Activated naive CD8-positive, alpha-beta T cell treated with anti-CD3 and anti-CD28 coated beads for 36 hours (primary cell): ENCODE results near the gene FAM180B. TPM values are rescaled to one million over a fixed set of nuclear protein-coding genes. Genes with fewer than 3 reads are reported as not detected.
"Not testable (repeated sequence)": the region's sequence is repeated elsewhere in the genome, so short reads cannot be mapped to it uniquely, and the experiment has no call there.

ENCODE experiments used
- DNase-seq: peaks from one replicate; pipeline ENCODE4 v3.0.0; 2021
- H3K27ac Mint-ChIP-seq: one replicate; pipeline ENCODE4 v1.8.0; 2022; ENCODE audit warnings: mild to moderate bottlenecking, moderate library complexity, mixed read lengths
- H3K27me3 Mint-ChIP-seq: one replicate; pipeline ENCODE4 v1.8.0; 2022; ENCODE audit warnings: mild to moderate bottlenecking, mixed read lengths
- H3K36me3 Mint-ChIP-seq: one replicate; pipeline ENCODE4 v1.8.0; 2021; ENCODE audit warnings: mild to moderate bottlenecking, mixed read lengths
- H3K4me1 Mint-ChIP-seq: one replicate; pipeline ENCODE4 v1.8.0; 2021; ENCODE audit warnings: mixed read lengths
- H3K4me3 Mint-ChIP-seq: one replicate; pipeline ENCODE4 v1.8.0; 2022; ENCODE audit warnings: mild to moderate bottlenecking, moderate library complexity, mixed read lengths
- H3K9me3 Mint-ChIP-seq: one replicate; pipeline ENCODE4 v1.8.0; 2022; ENCODE audit warnings: mixed read lengths
- total RNA-seq, 2 experiments: library from RNA; stranded (reverse); gene quantifications; one replicate each; pipeline ENCODE4 v1.2.3, GENCODE V29; 2021

The FAM180B gene
- total RNA-seq, 2 experiments from 2014 or later = not detected

- no peaks in the 10 kb centered on the region for H3K9me3 Mint-ChIP-seq
- no peak overlapping the region for H3K4me3 Mint-ChIP-seq
- H3K36me3 Mint-ChIP-seq = no peaks in the 10 kb centered on the region
- no peak overlapping the region for H3K27ac Mint-ChIP-seq
- H3K27me3 Mint-ChIP-seq = no peaks in the 10 kb centered on the region
- DNase-seq = no peak
- H3K4me1 Mint-ChIP-seq = no peaks in the 10 kb centered on the region
These were observed 16.8 kb downstream of the FAM180B start for GRCh38 chr11:47603295-47603694.

- DNase-seq = no peak
- H3K4me1 Mint-ChIP-seq = no peaks in the 10 kb centered on the region
- H3K27ac Mint-ChIP-seq = no peak overlapping the region
- no peaks in the 10 kb centered on the region for H3K9me3 Mint-ChIP-seq
- no peak overlapping the region for H3K4me3 Mint-ChIP-seq
- H3K27me3 Mint-ChIP-seq = no peaks in the 10 kb centered on the region
- H3K36me3 Mint-ChIP-seq = no peaks in the 10 kb centered on the region
These were observed 19.4 kb downstream of the FAM180B start for GRCh38 chr11:47605921-47606320.

- no peak overlapping the region for H3K27ac Mint-ChIP-seq
- H3K9me3 Mint-ChIP-seq = no peaks in the 10 kb centered on the region
- H3K4me1 Mint-ChIP-seq = no peaks in the 10 kb centered on the region
- DNase-seq = no peak
- H3K4me3 Mint-ChIP-seq = no peak overlapping the region
- no peaks in the 10 kb centered on the region for H3K36me3 Mint-ChIP-seq
- no peaks in the 10 kb centered on the region for H3K27me3 Mint-ChIP-seq
These were observed 20.3 kb downstream of the FAM180B start for GRCh38 chr11:47606731-47607130.

GRCh38 chr11:47607380-47607779 lies 20.9 kb downstream of the FAM180B start:
- Mint-ChIP-seq H3K4me1 (no peaks in the 10 kb centered on the region), H3K27me3 (no peaks in the 10 kb centered on the region), H3K27ac (no peak overlapping the region), H3K36me3 (no peaks in the 10 kb centered on the region), H3K4me3 (no peak overlapping the region), H3K9me3 (no peaks in the 10 kb centered on the region)
- DNase-seq = no peak

GRCh38 chr11:47609675-47610074 lies 23.2 kb downstream of the FAM180B start:
- Mint-ChIP-seq H3K27me3 (no peaks in the 10 kb centered on the region), H3K4me1 (no peaks in the 10 kb centered on the region), H3K36me3 (no peaks in the 10 kb centered on the region), H3K27ac (no peak overlapping the region), H3K4me3 (no peak overlapping the region), H3K9me3 (no peaks in the 10 kb centered on the region)
- no peak for DNase-seq

GRCh38 chr11:47611348-47611794 lies 24.9 kb downstream of the FAM180B start:
- DNase-seq = no peak
- Mint-ChIP-seq H3K4me1 (no peaks in the 10 kb centered on the region), H3K9me3 (no peaks in the 10 kb centered on the region), H3K36me3 (no peaks in the 10 kb centered on the region), H3K27ac (no peak overlapping the region), H3K27me3 (no peaks in the 10 kb centered on the region), H3K4me3 (no peak overlapping the region)

- H3K27ac Mint-ChIP-seq = no peak overlapping the region
- peaks cover 6% of the 10 kb centered on the region for H3K36me3 Mint-ChIP-seq
- no peaks in the 10 kb centered on the region for H3K9me3 Mint-ChIP-seq
- no peaks in the 10 kb centered on the region for H3K4me1 Mint-ChIP-seq
- no peaks in the 10 kb centered on the region for H3K27me3 Mint-ChIP-seq
- H3K4me3 Mint-ChIP-seq = no peak overlapping the region
- no peak for DNase-seq
These were observed 28.8 kb downstream of the FAM180B start for GRCh38 chr11:47615249-47615648.

- peaks cover 6% of the 10 kb centered on the region for H3K36me3 Mint-ChIP-seq
- H3K9me3 Mint-ChIP-seq = no peaks in the 10 kb centered on the region
- no peak overlapping the region for H3K4me3 Mint-ChIP-seq
- H3K27me3 Mint-ChIP-seq = no peaks in the 10 kb centered on the region
- H3K27ac Mint-ChIP-seq = no peak overlapping the region
- DNase-seq = no peak
- H3K4me1 Mint-ChIP-seq = no peaks in the 10 kb centered on the region
These were observed 30.4 kb downstream of the FAM180B start for GRCh38 chr11:47616726-47617416.

GRCh38 chr11:47617417-47617809 lies 30.9 kb downstream of the FAM180B start:
- Mint-ChIP-seq H3K27ac (no peak overlapping the region), H3K4me3 (no peak overlapping the region), H3K4me1 (no peaks in the 10 kb centered on the region), H3K27me3 (no peaks in the 10 kb centered on the region), H3K9me3 (no peaks in the 10 kb centered on the region), H3K36me3 (peaks cover 6% of the 10 kb centered on the region)
- DNase-seq = no peak

- Mint-ChIP-seq H3K4me3 (no peak overlapping the region), H3K27me3 (no peaks in the 10 kb centered on the region), H3K4me1 (no peaks in the 10 kb centered on the region), H3K27ac (no peak overlapping the region), H3K36me3 (peaks cover 13% of the 10 kb centered on the region), H3K9me3 (no peaks in the 10 kb centered on the region)
- no peak for DNase-seq
These were observed 34.4 kb downstream of the FAM180B start for GRCh38 chr11:47620836-47621378.

GRCh38 chr11:47626234-47626633 lies 39.8 kb downstream of the FAM180B start:
- H3K27ac Mint-ChIP-seq = no peak overlapping the region
- H3K4me3 Mint-ChIP-seq = no peak overlapping the region
- DNase-seq = no peak
- no peaks in the 10 kb centered on the region for H3K27me3 Mint-ChIP-seq
- no peaks in the 10 kb centered on the region for H3K4me1 Mint-ChIP-seq
- H3K36me3 Mint-ChIP-seq = peaks cover 26% of the 10 kb centered on the region
- H3K9me3 Mint-ChIP-seq = no peaks in the 10 kb centered on the region

- H3K27ac Mint-ChIP-seq = no peak overlapping the region
- H3K4me1 Mint-ChIP-seq = no peaks in the 10 kb centered on the region
- no peaks in the 10 kb centered on the region for H3K9me3 Mint-ChIP-seq
- H3K36me3 Mint-ChIP-seq = peaks cover 31% of the 10 kb centered on the region
- no peak for DNase-seq
- H3K27me3 Mint-ChIP-seq = no peaks in the 10 kb centered on the region
- H3K4me3 Mint-ChIP-seq = no peak overlapping the region
These were observed 41.5 kb downstream of the FAM180B start for GRCh38 chr11:47628026-47628425.

GRCh38 chr11:47631473-47631872 lies 45.0 kb downstream of the FAM180B start:
- Mint-ChIP-seq H3K4me3 (no peak overlapping the region), H3K4me1 (no peaks in the 10 kb centered on the region), H3K9me3 (no peaks in the 10 kb centered on the region), H3K27ac (no peak overlapping the region), H3K27me3 (no peaks in the 10 kb centered on the region), H3K36me3 (peaks cover 39% of the 10 kb centered on the region)
- DNase-seq = no peak

- H3K4me1 Mint-ChIP-seq = peaks cover 12% of the 10 kb centered on the region
These were observed 49.9 kb downstream of the FAM180B start for GRCh38 chr11:47636331-47636730.

More at GRCh38 chr11:47636331-47636730, 49.9 kb downstream of the FAM180B start:
- peaks cover 34% of the 10 kb centered on the region for H3K36me3 Mint-ChIP-seq
- DNase-seq, H3K4me3 Mint-ChIP-seq, H3K27me3 Mint-ChIP-seq, H3K27ac Mint-ChIP-seq, H3K9me3 Mint-ChIP-seq: not testable (repeated sequence)
